ENCODE data around the gene MRPL54. TPM values are rescaled to one million over a fixed set of nuclear protein-coding genes. Genes with fewer than 3 reads are reported as not detected.
A peak's percentile ranks its signal among the peaks of the same experiment; 100 is the strongest.

MRPL54 gene
- total RNA-seq, 2 donors from 2014 or later, result 38.1 to 38.9 TPM

DNA sequence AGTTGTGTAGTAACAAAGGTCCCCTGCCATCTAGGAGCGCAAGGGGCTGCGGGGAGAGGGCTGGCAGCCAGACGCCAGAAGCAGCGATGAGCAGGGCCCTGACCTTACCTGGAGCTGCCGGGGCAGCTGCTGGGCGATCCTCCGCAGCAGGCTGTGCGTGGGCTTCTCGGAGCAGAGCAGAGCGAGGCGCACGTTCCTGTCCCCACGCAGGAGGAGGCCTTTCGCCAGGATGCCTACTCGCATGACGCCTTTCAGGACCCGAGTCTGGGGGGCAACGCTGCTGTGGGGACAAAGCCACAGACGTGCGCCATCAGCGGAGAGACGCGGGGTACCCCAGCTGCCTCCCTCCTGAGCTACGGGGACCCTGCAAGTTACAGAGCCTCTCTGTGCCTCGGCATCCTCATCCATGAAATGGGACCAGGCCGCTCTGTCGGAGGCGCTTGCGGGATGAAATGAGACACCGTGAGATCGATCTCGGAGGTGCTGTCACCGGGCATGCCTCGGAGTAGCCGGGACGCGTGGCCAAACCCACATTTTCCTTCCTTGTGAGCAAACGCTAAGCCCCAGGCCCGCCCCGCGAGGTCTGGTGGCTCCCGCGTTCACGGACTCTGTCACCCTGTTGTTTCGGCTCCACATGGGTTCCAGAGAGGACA is 54.2 kb downstream of the MRPL54 start:
- TF ChIP-seq, protein P1, sequence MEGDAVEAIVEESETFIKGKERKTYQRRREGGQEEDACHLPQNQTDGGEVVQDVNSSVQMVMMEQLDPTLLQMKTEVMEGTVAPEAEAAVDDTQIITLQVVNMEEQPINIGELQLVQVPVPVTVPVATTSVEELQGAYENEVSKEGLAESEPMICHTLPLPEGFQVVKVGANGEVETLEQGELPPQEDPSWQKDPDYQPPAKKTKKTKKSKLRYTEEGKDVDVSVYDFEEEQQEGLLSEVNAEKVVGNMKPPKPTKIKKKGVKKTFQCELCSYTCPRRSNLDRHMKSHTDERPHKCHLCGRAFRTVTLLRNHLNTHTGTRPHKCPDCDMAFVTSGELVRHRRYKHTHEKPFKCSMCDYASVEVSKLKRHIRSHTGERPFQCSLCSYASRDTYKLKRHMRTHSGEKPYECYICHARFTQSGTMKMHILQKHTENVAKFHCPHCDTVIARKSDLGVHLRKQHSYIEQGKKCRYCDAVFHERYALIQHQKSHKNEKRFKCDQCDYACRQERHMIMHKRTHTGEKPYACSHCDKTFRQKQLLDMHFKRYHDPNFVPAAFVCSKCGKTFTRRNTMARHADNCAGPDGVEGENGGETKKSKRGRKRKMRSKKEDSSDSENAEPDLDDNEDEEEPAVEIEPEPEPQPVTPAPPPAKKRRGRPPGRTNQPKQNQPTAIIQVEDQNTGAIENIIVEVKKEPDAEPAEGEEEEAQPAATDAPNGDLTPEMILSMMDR (conservative IDR thresholded peaks at IDR 0.05), result no peak
- peaks cover under 1% of the 10 kb centered on the region for H3K27me3 Mint-ChIP-seq (ENCODE audit: insufficient read depth)
- WGBS, 2 experiments (ENCODE audit: insufficient coverage in 1 of 2, insufficient read length in 1 of 2), result 93 to 94% methylated on average over 45 of the region's 45 CpGs
- H3K36me3 Mint-ChIP-seq (ENCODE audit: low read depth), result no peaks in the 10 kb centered on the region
- Histone ChIP-seq H3K9ac (ENCODE audit: extremely low read depth, low read length, poor library complexity, severe bottlenecking) (no peak overlapping the region), H3K4me1 (ENCODE audit: control insufficient read depth, insufficient read depth, low read length) (no peaks in the 10 kb centered on the region), H3K4me3 (ENCODE audit: low read length) (no peak overlapping the region), H3K36me3 (ENCODE audit: control insufficient read depth, insufficient read depth, low read length) (no peaks in the 10 kb centered on the region), H3K27me3 (ENCODE audit: control insufficient read depth, insufficient read depth, low read length, poor library complexity, severe bottlenecking) (no peaks in the 10 kb centered on the region), H3K9me3 (ENCODE audit: control insufficient read depth, low read length) (no peaks in the 10 kb centered on the region), H3K27ac (ENCODE audit: low read depth, low read length) (no peak overlapping the region)
- no peaks in the 10 kb centered on the region for H3K4me1 Mint-ChIP-seq
- no peak overlapping the region for H3K4me3 Mint-ChIP-seq
- peak; percentile 40 for DNase-seq
- H3K27ac Mint-ChIP-seq, result no peak overlapping the region
- H3K9me3 Mint-ChIP-seq, result no peaks in the 10 kb centered on the region

Other genes with a start within 250 kb of the MRPL54 start
- 1 to 10 TPM; 4.6 to 5.7 TPM for gene TEKTIP1, start 223.5 kb upstream of the MRPL54 start, total RNA-seq
- 10 to 100 TPM; 48.2 to 62.4 TPM for gene MFSD12, start 205.1 kb upstream of the MRPL54 start, total RNA-seq
- 100 to 1,000 TPM in 1 of 2 donors, 10 to 100 TPM in 1; 80.7 to 102 TPM for gene HMG20B, start 189.7 kb upstream of the MRPL54 start, total RNA-seq
- 1 to 10 TPM in 1 of 2 donors, under 1 TPM in 1; 0.93 to 1.5 TPM for gene GIPC3, start 177.2 kb upstream of the MRPL54 start, total RNA-seq
- gene TBXA2R, start 155.8 kb upstream of the MRPL54 start, total RNA-seq, result under 1 TPM; 0.29 to 0.42 TPM
- 10 to 100 TPM; 31.5 to 33.5 TPM for gene CACTIN, start 135.9 kb upstream of the MRPL54 start, total RNA-seq
- gene PIP5K1C, start 62.2 kb upstream of the MRPL54 start, total RNA-seq, result 10 to 100 TPM; 43.5 to 51.5 TPM
- gene TJP3, start 54.3 kb upstream of the MRPL54 start, total RNA-seq, result 10 to 100 TPM; 15.7 to 25.9 TPM
- 10 to 100 TPM; 27.5 to 42.2 TPM for gene APBA3, start 990 bp upstream of the MRPL54 start, total RNA-seq
- not detected for gene RAX2, start 9.5 kb downstream of the MRPL54 start, total RNA-seq
- gene MATK, start 23.7 kb downstream of the MRPL54 start, total RNA-seq, result 1 to 10 TPM; 5.7 to 5.8 TPM
- 10 to 100 TPM; 16.4 to 24.6 TPM for gene ZFR2, start 106.4 kb downstream of the MRPL54 start, total RNA-seq
- gene ATCAY, start 118.0 kb downstream of the MRPL54 start, total RNA-seq, result 1 to 10 TPM in 1 of 2 donors, under 1 TPM in 1; 0.58 to 2.8 TPM
- 10 to 100 TPM; 22.1 to 36.4 TPM for gene NMRK2, start 170.4 kb downstream of the MRPL54 start, total RNA-seq
- 100 to 1,000 TPM in 1 of 2 donors, 10 to 100 TPM in 1; 89.9 to 106 TPM for gene DAPK3, start 208.4 kb downstream of the MRPL54 start, total RNA-seq
- gene EEF2, start 222.8 kb downstream of the MRPL54 start, total RNA-seq, result 1,000 to 10,000 TPM; 1,913 to 2,886 TPM
- 10 to 100 TPM; 57.5 to 58.1 TPM for gene PIAS4, start 245.1 kb downstream of the MRPL54 start, total RNA-seq

All from endodermal cell (in vitro differentiated cells).